Memory B cell (primary cell): ENCODE measurements around the gene POLE.
A peak's percentile ranks its signal among the peaks of the same experiment; 100 is the strongest.

Experiments used
- ATAC-seq: fragments of 150-1000 bp; cut with Tn5 transposase; 2 replicates; pipeline ENCODE4 v1.10.0; 2021; ENCODE audit warnings: low read depth, mild to moderate bottlenecking, moderate library complexity
- DNase-seq, 2 donors: peaks; one replicate each; pipeline ENCODE4 v3.0.0; 2022; ENCODE audit warnings: low spot score in 2 of 2
- H3K27ac Mint-ChIP-seq: one replicate; pipeline ENCODE4 v1.8.0; 2022; ENCODE audit warnings: mild to moderate bottlenecking, moderate library complexity, mixed read lengths
- H3K27me3 Mint-ChIP-seq: one replicate; pipeline ENCODE4 v1.8.0; 2022; ENCODE audit warnings: mixed read lengths
- H3K36me3 Mint-ChIP-seq: one replicate; pipeline ENCODE4 v1.8.0; 2022; ENCODE audit warnings: mild to moderate bottlenecking, mixed read lengths
- H3K4me1 Mint-ChIP-seq: one replicate; pipeline ENCODE4 v1.8.0; 2022; ENCODE audit warnings: mixed read lengths
- H3K4me3 Mint-ChIP-seq: one replicate; pipeline ENCODE4 v1.8.0; 2022; ENCODE audit warnings: mild to moderate bottlenecking, moderate library complexity, mixed read lengths
- H3K9me3 Mint-ChIP-seq: one replicate; pipeline ENCODE4 v1.8.0; 2022; ENCODE audit warnings: mixed read lengths

The POLE gene

DNA sequence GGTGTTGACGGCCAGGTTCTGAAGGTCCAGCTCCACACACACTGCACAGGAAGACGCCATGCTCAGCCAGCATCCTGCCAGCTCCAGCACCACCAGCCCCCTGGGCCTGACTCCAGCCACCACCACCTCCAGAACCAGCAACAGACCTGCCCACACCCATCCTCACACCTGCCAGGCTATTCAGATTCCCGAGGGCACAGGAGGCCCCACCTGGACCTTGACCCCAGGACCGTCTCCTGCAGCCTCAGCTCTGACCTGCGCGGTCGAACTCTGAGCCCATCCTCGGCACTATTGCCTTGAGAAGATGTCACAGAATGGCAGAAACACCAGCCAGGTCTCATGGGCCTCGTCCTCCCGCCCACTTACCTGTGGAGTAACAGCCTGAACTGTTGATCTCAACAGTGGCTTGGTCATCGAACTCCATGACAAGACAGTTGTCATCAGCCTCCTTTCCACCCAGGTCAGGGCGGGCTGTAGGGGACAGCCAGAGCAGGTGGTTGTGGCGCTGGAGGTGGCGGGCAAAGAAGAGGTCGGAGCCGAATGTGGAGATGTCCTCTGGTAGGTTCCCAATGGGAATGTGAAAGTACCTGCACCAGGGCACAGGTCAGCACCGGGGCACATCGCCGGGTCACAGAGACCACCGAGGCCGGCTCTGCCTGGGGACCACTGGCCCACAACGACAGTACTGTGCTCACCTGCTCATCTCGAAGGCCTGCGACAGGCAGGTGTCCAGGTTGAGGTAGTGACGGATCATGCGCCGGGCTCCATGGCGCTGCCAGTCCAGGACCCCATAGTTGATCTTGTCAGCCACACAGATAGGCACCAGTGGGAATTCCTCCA, 45.1 kb downstream of the POLE start:
- Mint-ChIP-seq H3K4me3 (no peak overlapping the region), H3K4me1 (peaks cover 3% of the 10 kb centered on the region), H3K27ac (no peak overlapping the region)

DNA sequence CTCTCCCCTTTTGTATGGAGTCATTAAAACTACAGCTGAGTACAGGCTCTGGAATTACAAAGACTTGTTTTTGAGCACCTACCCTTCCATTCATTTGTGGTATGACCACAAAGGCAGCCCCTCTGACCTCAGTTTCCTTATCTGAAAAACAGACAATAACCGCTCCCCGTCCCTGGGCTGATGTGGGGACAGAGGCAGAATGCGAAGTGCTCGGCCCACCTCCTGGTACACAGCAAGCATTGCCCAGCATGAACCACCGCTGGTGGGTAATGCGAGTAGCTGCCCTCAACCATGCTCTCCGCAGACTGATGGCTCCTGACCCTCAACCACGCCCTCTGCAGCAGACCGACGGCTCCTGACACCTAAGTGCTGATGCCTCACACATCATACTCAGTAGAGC, 46.2 kb downstream of the POLE start:
- Mint-ChIP-seq H3K36me3 (peaks cover 17% of the 10 kb centered on the region), H3K4me1 (peaks cover 3% of the 10 kb centered on the region), H3K4me3 (no peak overlapping the region), H3K27ac (no peak overlapping the region), H3K9me3 (no peaks in the 10 kb centered on the region), H3K27me3 (no peaks in the 10 kb centered on the region)
- ATAC-seq (no peak), DNase-seq (no peak)

More for the DNA sequence above, 45.1 kb downstream of the POLE start:
- Mint-ChIP-seq H3K9me3 (no peaks in the 10 kb centered on the region), H3K36me3 (peaks cover 14% of the 10 kb centered on the region), H3K27me3 (no peaks in the 10 kb centered on the region)
- DNase-seq (no peak), ATAC-seq (no peak)

DNA sequence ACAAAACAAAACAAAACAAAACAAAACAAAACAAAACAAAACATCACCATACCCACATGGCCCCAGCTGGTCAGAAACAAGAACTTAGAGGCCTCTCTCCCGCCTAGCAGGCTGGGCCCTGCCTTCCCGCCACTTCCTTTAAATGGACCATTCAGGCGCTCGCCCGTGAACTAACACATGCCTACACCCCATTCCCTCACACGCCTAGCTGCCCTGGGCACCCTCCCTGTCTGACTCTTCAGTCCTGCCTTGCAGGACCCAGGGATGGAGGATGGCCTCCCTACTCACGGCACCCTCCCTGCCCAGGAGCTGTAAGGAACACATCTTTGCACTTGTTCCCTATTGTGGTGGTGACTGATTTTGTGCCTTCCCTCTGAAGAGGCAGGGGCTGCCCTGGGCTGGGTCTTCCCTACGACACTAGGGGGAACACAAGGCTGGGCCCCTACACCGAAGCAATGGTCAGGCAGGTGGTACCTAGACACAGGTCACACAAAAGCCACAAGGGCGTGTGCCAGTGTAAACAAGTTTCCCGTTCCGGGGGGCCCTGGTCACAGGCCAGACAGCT, 47.1 kb downstream of the POLE start:
- no peak for ATAC-seq
- Mint-ChIP-seq H3K4me1 (peaks cover 3% of the 10 kb centered on the region), H3K4me3 (no peak overlapping the region), H3K9me3 (no peaks in the 10 kb centered on the region), H3K27me3 (no peaks in the 10 kb centered on the region), H3K36me3 (peaks cover 26% of the 10 kb centered on the region), H3K27ac (peak overlapping the region; percentile 22)
- DNase-seq, result no peak

DNA sequence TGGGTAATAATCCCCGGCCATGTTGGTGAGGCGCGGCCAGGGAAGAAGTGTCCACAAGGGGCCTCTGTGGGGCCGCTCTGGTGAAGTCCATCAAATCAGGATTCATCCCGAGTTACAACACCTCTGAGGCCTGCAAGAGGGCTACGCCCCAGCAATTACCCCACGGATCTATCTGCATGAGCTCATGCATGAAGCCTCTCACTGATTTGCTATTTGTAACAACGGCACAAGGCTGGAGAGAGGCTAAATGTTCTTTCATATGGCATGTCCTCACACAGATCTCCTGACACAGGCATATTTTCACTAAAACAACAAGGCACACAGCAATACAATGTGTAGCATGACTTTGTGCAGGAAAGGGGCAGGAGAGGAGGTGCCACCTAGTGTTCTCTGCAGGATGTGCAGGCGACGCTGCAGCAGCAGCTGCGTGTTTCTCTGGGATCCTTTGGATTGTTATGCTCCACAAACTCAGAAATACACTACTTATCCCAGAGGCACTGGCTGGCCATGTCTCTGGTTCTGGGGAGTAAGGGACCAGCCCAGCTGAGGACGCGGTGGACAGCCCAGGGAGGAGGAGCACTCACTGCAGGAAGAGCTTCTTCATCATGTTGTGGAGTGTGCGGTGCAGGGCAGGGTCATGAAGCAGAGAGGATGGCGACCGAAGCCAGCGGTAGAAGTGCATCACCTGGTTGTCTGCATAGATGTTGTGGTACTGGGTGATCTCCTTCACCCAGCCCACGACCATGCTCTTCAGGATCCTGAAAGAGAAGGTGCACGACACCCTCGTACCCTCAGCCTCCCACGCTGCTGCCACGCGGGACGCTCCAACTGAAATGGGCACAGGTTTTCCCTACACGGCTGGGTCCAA, 48.4 kb downstream of the POLE start:
- ATAC-seq (no peak), DNase-seq (no peak)
- Mint-ChIP-seq H3K36me3 (peaks cover 30% of the 10 kb centered on the region), H3K9me3 (no peaks in the 10 kb centered on the region), H3K27ac (no peak overlapping the region), H3K4me1 (peaks cover 3% of the 10 kb centered on the region), H3K4me3 (no peak overlapping the region), H3K27me3 (no peaks in the 10 kb centered on the region)

DNA sequence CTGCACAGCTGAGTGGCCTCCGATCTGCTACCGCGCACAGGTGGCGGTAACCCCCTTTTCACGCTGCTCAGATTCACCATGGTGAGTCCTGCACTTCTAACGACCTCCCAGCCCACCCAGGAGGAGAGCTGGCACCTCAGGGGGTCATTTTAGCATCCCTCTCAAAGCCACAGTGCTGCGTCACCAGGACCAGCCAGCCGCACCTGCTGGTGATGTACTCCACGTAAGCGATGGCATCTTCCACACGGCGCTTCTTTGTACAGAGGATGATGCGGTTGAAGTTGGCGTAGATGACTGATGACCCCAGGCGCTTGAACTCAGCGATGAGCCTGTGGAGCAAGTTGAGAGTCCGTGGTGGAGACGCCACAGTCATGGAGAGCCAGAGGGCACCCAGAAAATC, 49.3 kb downstream of the POLE start:
- peaks cover 3% of the 10 kb centered on the region for H3K4me1 Mint-ChIP-seq
- H3K36me3 Mint-ChIP-seq, result peaks cover 28% of the 10 kb centered on the region
- DNase-seq (no peak), ATAC-seq (no peak)
- no peaks in the 10 kb centered on the region for H3K27me3 Mint-ChIP-seq
- no peak overlapping the region for H3K4me3 Mint-ChIP-seq
- no peaks in the 10 kb centered on the region for H3K9me3 Mint-ChIP-seq
- H3K27ac Mint-ChIP-seq, result no peak overlapping the region

DNA sequence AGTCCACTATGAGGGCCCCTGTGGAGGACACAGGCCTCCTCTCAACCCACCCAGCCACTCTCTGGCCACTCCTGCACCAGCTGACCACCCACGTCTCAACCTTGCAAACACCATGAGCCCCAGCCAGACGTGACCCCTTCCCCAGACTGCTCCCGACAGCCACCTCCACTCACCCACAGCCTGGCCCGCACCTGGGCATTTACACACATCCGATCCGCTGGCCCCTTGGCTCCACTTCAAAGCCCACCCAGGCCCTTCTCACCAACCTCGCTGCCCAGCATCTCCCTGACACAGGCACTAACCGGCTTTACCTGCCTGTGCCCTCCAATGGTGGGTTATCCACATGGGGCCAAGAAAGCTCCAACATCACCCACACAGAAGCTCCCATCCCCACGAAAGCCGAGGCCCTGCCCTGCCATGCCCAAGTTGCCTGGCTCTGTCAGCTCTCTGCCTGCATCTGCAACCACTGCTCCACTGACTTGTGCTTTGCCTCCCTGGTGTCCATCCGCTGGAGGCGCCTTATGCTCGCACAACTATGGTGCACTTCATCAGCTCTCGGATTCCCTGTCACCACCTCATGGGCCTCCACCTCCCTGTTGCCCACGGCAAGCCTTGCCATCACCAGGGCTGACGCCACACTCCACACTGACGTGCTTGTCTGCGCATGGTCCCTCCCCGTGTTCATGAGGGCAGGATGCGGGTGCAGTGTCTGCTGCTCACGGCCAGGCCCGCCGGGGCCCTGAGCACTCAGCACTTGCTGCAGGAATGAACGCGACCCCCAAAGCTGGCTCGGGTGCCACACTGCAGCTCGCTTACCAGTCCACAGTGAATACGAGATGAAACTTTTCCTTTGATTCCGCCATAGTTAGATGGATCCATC, 51.8 kb downstream of the POLE start:
- H3K27me3 Mint-ChIP-seq, result no peaks in the 10 kb centered on the region
- H3K36me3 Mint-ChIP-seq, result peaks cover 32% of the 10 kb centered on the region

DNA sequence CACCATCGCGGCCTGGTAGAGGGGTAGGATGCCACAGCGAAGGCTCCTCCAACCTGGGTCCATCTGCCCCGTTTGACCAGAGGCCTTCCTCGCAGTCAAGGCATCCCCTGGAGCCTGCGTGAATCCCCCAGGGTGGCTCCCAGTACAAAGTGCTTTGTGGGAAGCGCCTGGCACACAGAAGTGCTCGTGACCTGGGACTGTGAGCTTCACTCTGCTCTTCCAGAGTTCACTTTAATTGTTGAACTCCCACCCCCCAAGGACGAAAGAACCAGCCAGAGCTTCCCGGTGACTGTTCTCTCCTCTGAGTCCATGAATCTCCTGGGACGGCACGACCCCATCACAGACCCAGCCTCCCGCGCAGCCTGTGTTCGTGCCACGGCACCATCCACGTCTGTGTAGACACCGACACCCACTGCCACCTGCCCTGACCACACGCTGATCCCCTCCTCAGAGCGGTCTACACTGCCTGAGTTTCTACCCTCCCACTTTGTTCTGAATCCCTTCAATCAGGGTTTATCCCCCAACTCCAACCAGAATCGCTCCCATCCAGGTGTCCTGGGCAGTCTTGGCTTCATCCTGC, 52.6 kb downstream of the POLE start:
- H3K27ac Mint-ChIP-seq, result peak overlapping the region; percentile 53
- H3K4me1 Mint-ChIP-seq, result peaks cover 3% of the 10 kb centered on the region
- H3K36me3 Mint-ChIP-seq, result peaks cover 36% of the 10 kb centered on the region

More for the DNA sequence above, 51.8 kb downstream of the POLE start:
- Mint-ChIP-seq H3K4me3 (no peak overlapping the region), H3K9me3 (no peaks in the 10 kb centered on the region), H3K27ac (peak overlapping the region; percentile 17), H3K4me1 (peaks cover 3% of the 10 kb centered on the region)
- no peak for DNase-seq
- no peak for ATAC-seq

DNA sequence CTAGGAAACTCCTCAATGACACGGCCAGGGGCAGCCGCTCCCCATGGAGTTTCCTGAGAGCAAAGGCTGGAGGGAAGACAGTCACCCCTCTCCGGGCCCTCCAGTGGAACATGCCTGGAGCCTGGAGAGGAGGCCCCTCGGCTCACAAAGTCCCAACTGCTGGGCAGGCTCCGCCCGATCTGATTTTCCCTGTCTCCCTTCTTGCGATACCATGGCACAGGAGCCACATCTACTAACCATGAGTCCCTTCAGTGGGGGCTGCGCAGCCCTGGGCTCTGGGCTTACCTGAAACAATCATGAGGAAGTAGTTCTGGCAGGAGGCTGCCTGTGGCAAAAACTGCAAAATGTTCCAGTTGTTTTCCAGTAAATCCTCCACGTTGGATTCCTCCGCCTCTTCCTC, 53.2 kb downstream of the POLE start:
- no peak overlapping the region for H3K4me3 Mint-ChIP-seq
- no peak overlapping the region for H3K27ac Mint-ChIP-seq
- H3K36me3 Mint-ChIP-seq, result peaks cover 37% of the 10 kb centered on the region
- no peaks in the 10 kb centered on the region for H3K9me3 Mint-ChIP-seq
- H3K27me3 Mint-ChIP-seq, result no peaks in the 10 kb centered on the region
- ATAC-seq (no peak), DNase-seq (no peak)
- H3K4me1 Mint-ChIP-seq, result no peaks in the 10 kb centered on the region

More for the DNA sequence above, 52.6 kb downstream of the POLE start:
- Mint-ChIP-seq H3K9me3 (no peaks in the 10 kb centered on the region), H3K4me3 (no peak overlapping the region), H3K27me3 (no peaks in the 10 kb centered on the region)
- no peak for ATAC-seq
- DNase-seq, result no peak

DNA sequence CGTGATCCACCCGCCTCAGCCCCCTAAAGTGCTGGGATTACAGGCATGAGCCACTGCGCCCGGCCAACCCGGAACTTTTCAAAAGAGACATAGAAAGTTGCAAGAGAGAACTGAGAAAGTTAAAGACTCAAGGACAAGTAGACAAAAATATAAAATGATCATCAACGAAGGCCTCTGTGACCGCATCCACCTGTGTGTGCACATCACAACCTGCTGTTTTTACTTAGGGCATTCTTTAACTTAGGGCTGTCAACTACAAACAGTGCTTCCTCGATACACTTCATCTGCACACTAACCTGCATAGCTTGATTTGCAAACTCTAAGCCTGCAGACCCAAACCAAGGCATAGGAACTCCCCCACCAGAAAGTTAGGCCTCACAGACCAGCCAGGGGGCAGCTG, 53.7 kb downstream of the POLE start:
- Mint-ChIP-seq H3K4me3 (no peak overlapping the region), H3K9me3 (no peaks in the 10 kb centered on the region), H3K4me1 (no peaks in the 10 kb centered on the region), H3K27ac (peak overlapping the region; percentile 64), H3K36me3 (peaks cover 35% of the 10 kb centered on the region), H3K27me3 (no peaks in the 10 kb centered on the region)
- DNase-seq (no peak), ATAC-seq (no peak)

DNA sequence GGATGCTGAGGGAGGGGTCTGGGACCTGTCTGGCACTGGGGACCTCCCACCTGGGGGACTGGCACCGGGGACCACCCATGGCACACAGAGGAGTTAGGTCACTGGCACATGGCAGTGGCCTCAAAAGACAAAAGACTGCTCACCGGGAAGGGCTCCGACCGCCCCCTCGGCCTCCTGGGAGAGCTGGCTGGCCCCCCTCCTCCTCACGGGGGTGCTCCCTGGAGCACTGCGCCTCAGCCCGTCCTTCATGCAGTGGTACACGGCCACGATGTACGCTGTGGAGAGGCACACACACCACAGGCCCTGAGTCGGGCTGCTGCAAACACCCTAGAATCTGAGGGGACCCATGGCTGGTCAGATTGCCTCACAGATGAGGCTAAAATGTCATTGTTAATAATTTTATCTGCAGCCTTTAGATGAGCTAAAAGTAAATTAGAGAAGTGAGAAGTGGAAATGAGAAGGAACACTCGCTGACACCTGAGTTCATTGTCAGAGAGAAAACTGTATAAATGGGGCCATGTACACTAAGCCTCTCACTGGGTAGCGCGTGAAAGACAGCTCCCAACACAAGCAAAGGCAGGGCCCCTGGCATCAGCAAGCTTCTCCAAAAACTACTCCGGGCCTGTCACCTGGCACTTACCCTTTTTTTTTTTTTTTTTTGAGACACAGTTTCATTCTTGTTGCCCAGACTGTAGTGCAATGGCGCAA, 54.5 kb downstream of the POLE start:
- H3K36me3 Mint-ChIP-seq, result peaks cover 35% of the 10 kb centered on the region
- H3K9me3 Mint-ChIP-seq, result no peaks in the 10 kb centered on the region
- peak overlapping the region; percentile 64 for H3K27ac Mint-ChIP-seq
- H3K4me3 Mint-ChIP-seq, result no peak overlapping the region
- H3K4me1 Mint-ChIP-seq, result no peaks in the 10 kb centered on the region
- ATAC-seq (peak; percentile 85), DNase-seq (no peak)
- no peaks in the 10 kb centered on the region for H3K27me3 Mint-ChIP-seq

DNA sequence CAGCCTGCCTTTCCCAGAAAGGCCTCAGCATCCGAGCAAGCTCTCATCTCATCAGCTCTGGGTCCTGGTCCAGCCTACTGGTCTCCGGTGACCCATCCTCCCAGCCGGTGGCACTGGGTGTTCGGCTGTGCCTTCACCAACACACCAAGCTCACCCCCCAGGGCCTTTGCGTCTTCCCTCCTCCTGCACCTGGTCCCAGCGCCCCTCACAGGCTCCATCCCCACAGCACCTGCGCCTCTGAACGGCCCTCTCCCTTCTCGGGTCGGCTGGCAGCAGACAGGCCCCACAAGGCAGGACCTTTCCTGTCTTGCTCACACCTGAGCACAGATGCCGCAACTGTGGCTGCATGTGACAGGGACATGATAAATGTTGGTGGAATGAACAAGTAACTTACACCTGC, 55.5 kb downstream of the POLE start:
- no peak for ATAC-seq
- no peaks in the 10 kb centered on the region for H3K27me3 Mint-ChIP-seq
- no peak overlapping the region for H3K27ac Mint-ChIP-seq
- peaks cover 35% of the 10 kb centered on the region for H3K36me3 Mint-ChIP-seq
- no peaks in the 10 kb centered on the region for H3K4me1 Mint-ChIP-seq
- H3K4me3 Mint-ChIP-seq, result no peak overlapping the region
- no peak for DNase-seq
- H3K9me3 Mint-ChIP-seq, result no peaks in the 10 kb centered on the region

DNA sequence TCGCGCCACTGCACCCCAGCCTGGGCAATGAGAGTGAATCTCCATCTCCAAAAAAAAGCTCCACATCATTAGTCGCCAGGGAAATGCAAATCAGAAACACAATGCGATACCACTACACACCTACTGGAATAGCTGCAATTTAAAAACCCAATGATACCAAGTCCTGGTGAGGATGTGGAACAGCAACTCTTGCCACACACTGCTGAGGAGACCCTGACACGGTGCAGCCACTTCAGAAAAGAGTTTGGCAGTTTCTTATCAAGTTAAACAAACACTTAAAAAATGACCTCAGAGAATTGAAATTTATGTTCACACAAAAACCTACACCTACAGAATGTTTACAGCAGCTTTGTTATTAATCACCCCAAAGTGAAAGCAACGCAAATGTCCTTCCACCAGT, 56.5 kb downstream of the POLE start:
- Mint-ChIP-seq H3K4me3 (no peak overlapping the region), H3K4me1 (no peaks in the 10 kb centered on the region), H3K27ac (no peak overlapping the region), H3K9me3 (no peaks in the 10 kb centered on the region), H3K36me3 (peaks cover 30% of the 10 kb centered on the region), H3K27me3 (no peaks in the 10 kb centered on the region)
- DNase-seq, result no peak
- ATAC-seq, result no peak

DNA sequence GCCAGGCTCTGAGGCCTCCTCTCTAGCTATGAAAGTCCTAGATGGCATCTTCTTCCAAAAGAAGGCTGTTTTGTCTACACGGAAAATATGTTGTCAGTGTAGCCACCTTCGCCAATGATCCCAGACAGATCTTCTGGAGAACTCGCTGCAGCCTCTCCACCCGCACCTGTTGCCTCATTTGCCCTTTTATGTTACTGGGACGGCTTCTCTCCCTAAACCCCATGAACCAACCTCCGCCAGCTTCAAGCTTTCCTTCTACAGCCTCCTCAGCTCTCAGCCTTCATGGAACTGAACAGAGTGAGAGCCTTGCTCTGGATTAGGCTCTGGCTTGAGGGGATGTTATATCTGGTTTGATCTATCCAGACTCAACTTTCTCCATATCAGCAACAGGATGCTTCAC, 57.8 kb downstream of the POLE start:
- Mint-ChIP-seq H3K9me3 (no peaks in the 10 kb centered on the region), H3K27ac (no peak overlapping the region), H3K4me1 (no peaks in the 10 kb centered on the region), H3K4me3 (no peak overlapping the region), H3K36me3 (peaks cover 27% of the 10 kb centered on the region), H3K27me3 (no peaks in the 10 kb centered on the region)
- ATAC-seq (no peak), DNase-seq (no peak)
